ENCODE measurements around the gene FOXM1.

The FOXM1 gene

GRCh38 chr12:2862876-2863275 lies 14.1 kb downstream of the FOXM1 start:
- no peak overlapping the region for H3K4me3 ChIP-seq (ENCODE audit: control insufficient read depth, low read depth, low read length)
- TF ChIP-seq CTCF (conservative IDR thresholded peaks at IDR 0.05; ENCODE audit: control insufficient read depth, insufficient read depth, low read depth, low read length), result no peak
- DNase-seq (ENCODE audit: low read depth), result no peak

GRCh38 chr12:2860170-2860569 lies 16.8 kb downstream of the FOXM1 start:
- H3K4me3 ChIP-seq (ENCODE audit: control insufficient read depth, low read depth, low read length), result no peak overlapping the region
- DNase-seq (ENCODE audit: low read depth), result no peak
- no peak for TF ChIP-seq CTCF (conservative IDR thresholded peaks at IDR 0.05; ENCODE audit: control insufficient read depth, insufficient read depth, low read depth, low read length)

- TF ChIP-seq CTCF (conservative IDR thresholded peaks at IDR 0.05; ENCODE audit: control insufficient read depth, insufficient read depth, low read depth, low read length), result no peak
These were observed 18.0 kb downstream of the FOXM1 start for GRCh38 chr12:2858944-2859421.

GRCh38 chr12:2858334-2858733 lies 18.6 kb downstream of the FOXM1 start:
- H3K4me3 ChIP-seq (ENCODE audit: control insufficient read depth, low read depth, low read length), result no peak overlapping the region
- TF ChIP-seq CTCF (conservative IDR thresholded peaks at IDR 0.05; ENCODE audit: control insufficient read depth, insufficient read depth, low read depth, low read length), result no peak
- DNase-seq (ENCODE audit: low read depth), result no peak

More at GRCh38 chr12:2858944-2859421, 18.0 kb downstream of the FOXM1 start:
- no peak overlapping the region for H3K4me3 ChIP-seq (ENCODE audit: control insufficient read depth, low read depth, low read length)
- no peak for DNase-seq (ENCODE audit: low read depth)

- H3K4me3 ChIP-seq (ENCODE audit: control insufficient read depth, low read depth, low read length), result no peak overlapping the region
- no peak for DNase-seq (ENCODE audit: low read depth)
- TF ChIP-seq CTCF (conservative IDR thresholded peaks at IDR 0.05; ENCODE audit: control insufficient read depth, insufficient read depth, low read depth, low read length), result no peak
These were observed 19.4 kb downstream of the FOXM1 start for GRCh38 chr12:2857576-2857975.

- no peak for DNase-seq (ENCODE audit: low read depth)
- no peak within 1 kb of the TSS for H3K4me3 ChIP-seq (ENCODE audit: control insufficient read depth, low read depth, low read length)
These were observed 19.9 kb downstream of the FOXM1 start, which contains the start of gene TEX52 for GRCh38 chr12:2857021-2857431. Gene TEX52, minus strand, starts transcription at chr12:2857039. Its CDS starts 13 bp downstream, at chr12:2857026.

More at GRCh38 chr12:2857021-2857431, 19.9 kb downstream of the FOXM1 start, which contains the start of gene TEX52:
- no peak for TF ChIP-seq CTCF (conservative IDR thresholded peaks at IDR 0.05; ENCODE audit: control insufficient read depth, insufficient read depth, low read depth, low read length)

Data from fibroblast of mammary gland (primary cell).